Neuronal stem cell (in vitro differentiated cells): ENCODE data around the gene TOB2.
"Not testable (repeated sequence)": the region's sequence is repeated elsewhere in the genome, so short reads cannot be mapped to it uniquely, and the experiment has no call there.

ENCODE experiments used
- DNase-seq: peaks from one replicate; pipeline ENCODE4 v3.0.0-alpha.2; 2013; ENCODE audit warnings: low spot score
- H2AFZ ChIP-seq: one replicate; pipeline ENCODE4 v1.6.1; 2013; ENCODE audit warnings: mild to moderate bottlenecking, low read length, inconsistent platforms
- H2AK5ac ChIP-seq: 2 replicates; pipeline ENCODE4 v1.6.1; 2013; ENCODE audit warnings: low read depth, mild to moderate bottlenecking, inconsistent platforms, low read length, moderate library complexity, mixed read lengths
- H2BK120ac ChIP-seq: 2 replicates; pipeline ENCODE4 v1.6.1; 2013; ENCODE audit warnings: low read depth, mild to moderate bottlenecking, inconsistent platforms, low read length, moderate library complexity, mixed read lengths
- H2BK12ac ChIP-seq: one replicate; pipeline ENCODE4 v1.6.1; 2013; ENCODE audit warnings: low read length, inconsistent platforms
- H2BK15ac ChIP-seq: 2 replicates; pipeline ENCODE4 v1.6.1; 2013; ENCODE audit warnings: mild to moderate bottlenecking, low read length, inconsistent platforms, mixed read lengths
- H2BK5ac ChIP-seq: one replicate; pipeline ENCODE4 v1.6.1; 2013; ENCODE audit warnings: inconsistent platforms, mild to moderate bottlenecking, low read length, moderate library complexity
- H3K14ac ChIP-seq: one replicate; pipeline ENCODE4 v1.6.1; 2013; ENCODE audit warnings: low read length, inconsistent platforms
- H3K18ac ChIP-seq: 2 replicates; pipeline ENCODE4 v1.6.1; 2013; ENCODE audit warnings: low read length, inconsistent platforms
- H3K23ac ChIP-seq: 2 replicates; pipeline ENCODE4 v1.6.1; 2013; ENCODE audit warnings: low read depth, mild to moderate bottlenecking, mixed read lengths, low read length, inconsistent platforms; ENCODE audit not compliant: poor library complexity
- H3K27ac ChIP-seq: replicated peaks from 3 replicates; pipeline ENCODE4 v1.5.1; 2013; ENCODE audit warnings: low read length, inconsistent platforms
- H3K27me3 ChIP-seq, 3 experiments: 2 replicates each; pipeline ENCODE4 v1.6.1; 2013; ENCODE audit warnings: low read length in 3 of 3, mild to moderate bottlenecking in 2 of 3, inconsistent platforms in 1 of 3, low read depth in 1 of 3, mixed read lengths in 1 of 3, moderate library complexity in 1 of 3; ENCODE audit not compliant: control insufficient read depth in 3 of 3, insufficient read depth in 3 of 3
- H3K36me3 ChIP-seq, 2 donors: replicated peaks in 1 of 2; 2 replicates each; pipeline ENCODE4 v1.6.1; 2013; ENCODE audit warnings: low read length in 2 of 2; ENCODE audit not compliant: control insufficient read depth in 2 of 2, insufficient read depth in 2 of 2
- H3K4ac ChIP-seq: 2 replicates; pipeline ENCODE4 v1.6.1; 2013; ENCODE audit warnings: inconsistent platforms, mild to moderate bottlenecking, low read length, moderate library complexity
- H3K4me1 ChIP-seq, 2 donors: 1 replicate in 1 of 2; 2 replicates in 1 of 2; pipeline ENCODE4 v1.6.1; 2013; ENCODE audit warnings: low read length in 2 of 2, low read depth in 1 of 2; ENCODE audit not compliant: control insufficient read depth in 2 of 2, insufficient read depth in 1 of 2
- H3K4me2 ChIP-seq: one replicate; pipeline ENCODE4 v1.6.1; 2013; ENCODE audit warnings: mild to moderate bottlenecking, low read length, inconsistent platforms; ENCODE audit not compliant: insufficient read depth, poor library complexity, severe bottlenecking
- H3K4me3 ChIP-seq, 2 donors: 2 replicates each; pipeline ENCODE4 v1.5.1; 2013; ENCODE audit warnings: low read length in 2 of 2, mild to moderate bottlenecking in 2 of 2, inconsistent platforms in 1 of 2, moderate library complexity in 1 of 2
- H3K79me1 ChIP-seq: one replicate; pipeline ENCODE4 v1.6.1; 2013; ENCODE audit warnings: low read depth, mild to moderate bottlenecking, inconsistent platforms, low read length, moderate library complexity
- H3K9ac ChIP-seq: one replicate; pipeline ENCODE4 v1.6.1; 2013; ENCODE audit warnings: mild to moderate bottlenecking, low read depth, low read length, inconsistent platforms; ENCODE audit not compliant: poor library complexity
- H3K9me3 ChIP-seq, 2 donors: replicated peaks in 1 of 2; 2 replicates each; pipeline versions ENCODE3 to v1.6.1; 2013; ENCODE audit warnings: low read length in 2 of 2, mild to moderate bottlenecking in 2 of 2, inconsistent platforms in 1 of 2, low read depth in 1 of 2, mixed read lengths in 1 of 2, moderate library complexity in 1 of 2; ENCODE audit not compliant: control insufficient read depth in 2 of 2, insufficient read depth in 1 of 2
- H4K8ac ChIP-seq: one replicate; pipeline ENCODE4 v1.6.1; 2013; ENCODE audit warnings: low read depth, mild to moderate bottlenecking, inconsistent platforms, low read length, moderate library complexity
- H4K91ac ChIP-seq: one replicate; pipeline ENCODE4 v1.6.1; 2013; ENCODE audit warnings: low read length, low read depth, mild to moderate bottlenecking, inconsistent platforms; ENCODE audit not compliant: poor library complexity
- WGBS, 2 donors: extraction: QIAGEN DNeasy Blood & Tissue Kit; methylation state at CpG; one replicate each; pipeline ENCODE4 v1.1.7; 2013; ENCODE audit warnings: missing lambda C conversion rate in 2 of 2, mixed read lengths in 1 of 2; ENCODE audit not compliant: insufficient read length in 2 of 2, insufficient replicate concordance in 1 of 2; ENCODE audit errors: extremely low coverage in 2 of 2; 5-methylcytosine and 5-hydroxymethylcytosine counted together

Gene TOB2

DNA sequence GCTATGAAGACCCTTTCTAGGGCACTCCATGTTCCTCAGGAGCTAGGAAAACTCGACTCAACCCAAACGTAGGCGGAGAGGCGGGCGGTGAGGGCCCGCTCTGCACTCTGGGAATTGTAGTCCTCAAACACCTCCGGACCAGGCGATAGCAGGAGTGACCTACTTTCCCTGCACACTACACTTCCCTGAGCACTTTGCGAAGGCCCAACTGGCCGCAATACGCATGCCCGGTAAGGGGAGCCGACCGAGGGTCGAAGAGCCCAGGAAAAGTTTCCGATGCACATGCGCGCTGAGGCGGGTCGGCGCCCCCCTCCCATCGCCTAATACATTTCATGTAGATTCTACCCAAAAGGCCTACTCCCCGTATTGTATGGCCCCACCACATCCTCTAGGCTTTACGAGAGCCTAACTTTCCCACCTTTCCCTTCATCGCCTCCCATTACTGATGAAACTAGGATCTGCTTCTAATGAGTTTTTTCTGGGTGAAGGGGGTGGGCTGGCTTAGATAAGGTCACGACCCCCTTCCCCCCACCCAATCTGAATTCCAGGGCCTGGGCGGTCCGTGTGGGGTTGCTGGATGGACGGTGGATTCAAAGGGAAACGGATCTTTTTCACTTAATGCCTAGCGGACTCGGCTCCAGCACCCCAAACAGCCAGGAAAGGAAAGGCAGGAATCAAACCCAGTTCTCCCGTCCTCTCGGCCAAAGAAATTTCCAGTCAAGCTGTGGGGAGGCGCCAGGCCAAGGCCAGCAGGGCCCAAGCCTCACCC lies 2.1 kb downstream of the TOB2 start:
- peak; percentile 98 for DNase-seq
- Histone ChIP-seq H3K4me3 (peak overlapping the region; percentile 87 to 98), H3K9me3 (no peaks in the 10 kb centered on the region), H3K4me1 (peaks cover 5% of the 10 kb centered on the region in 2 donors), H3K4ac (no peak overlapping the region), H4K91ac (no peak overlapping the region), H2AFZ (peak overlapping the region; percentile 65), H2BK5ac (no peak overlapping the region), H3K23ac (peak overlapping the region; percentile 52), H2BK12ac (no peak overlapping the region), H3K18ac (peak overlapping the region; percentile 0), H2BK15ac (no peak overlapping the region), H3K27ac (peak overlapping the region; percentile 85), H3K14ac (no peak overlapping the region), H3K27me3 (no peaks in the 10 kb centered on the region), H3K4me2 (peak overlapping the region; percentile 90), H2AK5ac (peak overlapping the region; percentile 5), H2BK120ac (no peak overlapping the region), H4K8ac (no peak overlapping the region), H3K36me3 (peaks cover 6 to 41% of the 10 kb centered on the region in 2 donors), H3K9ac (peak overlapping the region; percentile 88), H3K79me1 (peaks cover 3% of the 10 kb centered on the region)
- no CpG with 5 or more reads among the region's 35 CpGs for WGBS, 2 donors

DNA sequence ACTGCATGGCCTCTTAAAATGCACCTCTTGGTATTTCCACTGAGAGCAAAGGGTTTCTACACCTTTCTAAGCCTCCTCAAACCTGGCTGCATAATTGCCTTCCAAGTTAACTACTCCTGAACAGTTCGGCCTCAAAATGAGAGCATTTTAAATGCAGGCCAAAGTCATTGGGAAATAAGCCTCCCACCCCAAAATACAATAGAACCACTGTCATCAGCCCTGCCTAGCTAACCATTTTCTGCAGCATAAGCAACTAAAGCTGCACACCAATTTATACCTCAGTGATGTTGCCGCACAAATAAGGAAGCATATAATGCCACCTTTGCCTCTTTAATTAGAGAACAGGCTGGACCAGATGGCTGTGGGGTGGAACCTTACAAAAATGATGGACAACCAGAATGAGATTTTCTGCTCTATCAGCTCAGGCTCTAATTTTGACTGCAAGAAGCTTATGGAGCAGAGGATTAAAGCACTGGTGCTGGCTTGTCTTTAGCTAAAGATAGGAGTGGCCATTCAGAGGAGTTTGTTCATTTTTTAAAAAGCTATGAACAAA lies 4.3 kb downstream of the TOB2 start:
- no peak overlapping the region for H3K4me2 ChIP-seq
- H4K91ac ChIP-seq = no peak overlapping the region
- H3K79me1 ChIP-seq = peaks cover 6% of the 10 kb centered on the region
- H3K4me1 ChIP-seq = peaks cover 0 to 1% of the 10 kb centered on the region in 2 donors
- H4K8ac ChIP-seq = no peak overlapping the region
- H3K4ac ChIP-seq = no peak overlapping the region
- no peak overlapping the region for H2AFZ ChIP-seq
- no peak overlapping the region for H2AK5ac ChIP-seq
- no peak overlapping the region for H3K4me3 ChIP-seq
- no peak overlapping the region for H2BK12ac ChIP-seq
- no peak overlapping the region for H2BK5ac ChIP-seq
- peaks cover 13 to 60% of the 10 kb centered on the region in 2 donors for H3K36me3 ChIP-seq
- no peaks in the 10 kb centered on the region for H3K27me3 ChIP-seq
- WGBS, 2 donors = no CpG with 5 or more reads among the region's 2 CpGs
- H3K9ac ChIP-seq = no peak overlapping the region
- H2BK15ac ChIP-seq = no peak overlapping the region
- no peak overlapping the region for H3K23ac ChIP-seq
- no peak overlapping the region for H3K14ac ChIP-seq
- DNase-seq = no peak
- no peak overlapping the region for H3K27ac ChIP-seq
- H2BK120ac ChIP-seq = no peak overlapping the region
- no peaks in the 10 kb centered on the region for H3K9me3 ChIP-seq
- no peak overlapping the region for H3K18ac ChIP-seq

DNA sequence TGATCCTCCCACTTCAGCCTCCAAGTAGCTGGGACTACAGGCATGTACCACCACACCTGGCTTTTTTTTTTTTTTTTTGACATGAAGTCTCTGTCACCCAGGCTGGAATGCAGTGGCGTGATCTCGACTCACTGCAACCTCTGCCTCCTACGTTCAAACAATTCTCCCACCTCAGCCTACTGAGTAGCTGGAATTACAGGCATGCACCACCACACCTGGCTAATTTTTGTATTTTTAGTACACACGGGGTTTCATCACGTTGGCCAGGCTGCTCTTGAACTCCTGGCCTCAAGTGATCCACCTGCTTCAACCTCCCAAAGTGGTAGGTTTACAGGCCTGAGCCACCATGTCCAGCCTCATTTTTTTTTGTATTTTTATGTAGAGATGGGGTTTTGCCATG lies 6.1 kb downstream of the TOB2 start:
- not testable (repeated sequence) for DNase-seq, H2BK12ac ChIP-seq, H3K18ac ChIP-seq, H3K9me3 ChIP-seq, H2BK15ac ChIP-seq, H3K27ac ChIP-seq, H3K4ac ChIP-seq, H3K4me1 ChIP-seq, H3K27me3 ChIP-seq, H3K4me3 ChIP-seq, H2AFZ ChIP-seq, H2BK5ac ChIP-seq, H2AK5ac ChIP-seq, H4K8ac ChIP-seq, H4K91ac ChIP-seq, H2BK120ac ChIP-seq, H3K4me2 ChIP-seq, H3K23ac ChIP-seq, H3K14ac ChIP-seq, H3K9ac ChIP-seq
- peaks cover 28 to 78% of the 10 kb centered on the region in 2 donors for H3K36me3 ChIP-seq
- H3K79me1 ChIP-seq = peaks cover 15% of the 10 kb centered on the region
- WGBS, 2 donors = 100% methylated on average over 1 of the region's 5 CpGs; no CpG with 5 or more reads in 1 of the 2 donors

DNA sequence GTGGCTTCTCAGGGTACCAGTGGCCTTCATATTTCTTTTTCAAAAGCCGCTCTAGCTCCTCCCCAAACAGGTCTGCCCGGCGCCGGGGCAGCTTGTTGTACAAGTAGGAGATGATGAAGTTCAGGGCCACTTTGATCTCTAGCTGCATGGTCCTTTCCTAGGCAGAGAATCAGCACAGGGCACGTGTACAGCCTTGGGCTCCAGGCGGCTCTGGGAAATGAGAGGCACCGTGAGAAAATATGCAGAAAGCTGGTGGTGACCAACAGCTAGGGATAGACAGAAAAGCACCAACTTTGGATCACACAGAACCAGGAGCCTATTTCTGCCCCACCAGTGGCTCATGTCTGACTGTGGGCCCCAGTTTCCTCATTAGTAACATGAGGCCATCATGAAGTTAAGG lies 9.4 kb downstream of the TOB2 start:
- Histone ChIP-seq H2BK120ac (no peak overlapping the region), H3K9ac (no peak overlapping the region), H3K4ac (no peak overlapping the region), H4K8ac (no peak overlapping the region), H3K4me3 (no peak overlapping the region), H3K79me1 (peaks cover 20% of the 10 kb centered on the region), H3K4me1 (no peaks in the 10 kb centered on the region), H2BK12ac (no peak overlapping the region), H3K27me3 (no peaks in the 10 kb centered on the region), H4K91ac (no peak overlapping the region), H3K36me3 (peaks cover 35 to 93% of the 10 kb centered on the region in 2 donors), H2AK5ac (no peak overlapping the region), H2BK15ac (no peak overlapping the region), H3K14ac (no peak overlapping the region), H3K27ac (no peak overlapping the region), H3K9me3 (peaks cover 0 to 2% of the 10 kb centered on the region in 2 donors), H3K4me2 (no peak overlapping the region), H2BK5ac (no peak overlapping the region), H2AFZ (no peak overlapping the region), H3K18ac (no peak overlapping the region), H3K23ac (no peak overlapping the region)
- DNase-seq = no peak
- no CpG with 5 or more reads among the region's 7 CpGs for WGBS, 2 donors
